CD4-positive, alpha-beta T cell (primary cell): Measurements from ENCODE around the gene ANKRD13A. TPM values are rescaled to one million over a fixed set of nuclear protein-coding genes. Genes with fewer than 3 reads are reported as not detected.

Source experiments
- ATAC-seq: fragments of 200-7000 bp; cut with Tn5 transposase; one replicate; pipeline ENCODE4 v1.10.0; 2022; ENCODE audit warnings: mild to moderate bottlenecking; ENCODE audit not compliant: poor library complexity
- CTCF ChIA-PET: fragments of 350-600 bp; sonication (Branson Sonifier 250); formaldehyde crosslinking; loops from one replicate; lab custom pipeline; 2021; ENCODE audit warnings: antibody characterized with exemption, inconsistent platforms; lab: Charles Lee
- POLR2A ChIA-PET: fragments of 350-600 bp; sonication (Branson Sonifier 250); formaldehyde crosslinking; loops from one replicate; lab custom pipeline; 2021; ENCODE audit warnings: antibody characterized with exemption, inconsistent platforms; lab: Charles Lee
- DNase-seq, 14 experiments: peaks; one replicate each; pipeline ENCODE4 v3.0.0-alpha.2; 2013 to 2020; ENCODE audit warnings: mixed read lengths in 2 of 14
- H3K27ac ChIP-seq, 2 donors: one replicate each; pipeline versions ENCODE4 v1.5.1 to v1.7.0; 2013; ENCODE audit warnings: low read length in 2 of 2, low read depth in 1 of 2, mild to moderate bottlenecking in 1 of 2
- H3K27me3 ChIP-seq, 2 experiments: 1 replicate in 1 of 2; 2 replicates in 1 of 2; pipeline versions ENCODE4 v1.6.1 to v1.7.0; 2013; ENCODE audit warnings: low read length in 2 of 2, control low read depth in 1 of 2, mild to moderate bottlenecking in 1 of 2, moderate library complexity in 1 of 2; ENCODE audit not compliant: insufficient read depth in 2 of 2, control insufficient read depth in 1 of 2
- H3K36me3 ChIP-seq: one replicate; pipeline ENCODE4 v1.6.1; 2013; ENCODE audit warnings: low read length, control low read depth; ENCODE audit not compliant: insufficient read depth
- H3K4me1 ChIP-seq: one replicate; pipeline ENCODE4 v1.6.1; 2013; ENCODE audit warnings: low read length, control low read depth; ENCODE audit not compliant: insufficient read depth
- H3K4me3 ChIP-seq: one replicate; pipeline ENCODE4 v1.5.1; 2013; ENCODE audit warnings: mild to moderate bottlenecking, low read length, moderate library complexity
- H3K9me3 ChIP-seq, 2 experiments: 1 replicate in 1 of 2; 2 replicates in 1 of 2; pipeline versions ENCODE4 v1.6.1 to v1.7.0; 2013; ENCODE audit warnings: low read length in 2 of 2, mild to moderate bottlenecking in 2 of 2, control low read depth in 1 of 2, moderate library complexity in 1 of 2; ENCODE audit not compliant: control insufficient read depth in 1 of 2, insufficient read depth in 1 of 2
- H3K27ac Mint-ChIP-seq: one replicate; pipeline ENCODE4 v1.8.0; 2020; ENCODE audit warnings: mixed read lengths
- H3K27me3 Mint-ChIP-seq: one replicate; pipeline ENCODE4 v1.8.0; 2021; ENCODE audit warnings: mixed read lengths
- H3K36me3 Mint-ChIP-seq: one replicate; pipeline ENCODE4 v1.8.0; 2021; ENCODE audit warnings: low read depth, mixed read lengths
- H3K4me1 Mint-ChIP-seq: one replicate; pipeline ENCODE4 v1.8.0; 2021; ENCODE audit warnings: low read depth, mixed read lengths
- H3K4me3 Mint-ChIP-seq: one replicate; pipeline ENCODE4 v1.8.0; 2020; ENCODE audit warnings: mild to moderate bottlenecking, mixed read lengths
- H3K9me3 Mint-ChIP-seq: one replicate; pipeline ENCODE4 v1.8.0; 2020; ENCODE audit warnings: mixed read lengths
- CTCF ChIP-seq: fragments of 200-600 bp; IDR thresholded peaks from one replicate; pipeline ENCODE4 v1.8.0; 2022; ENCODE audit warnings: antibody characterized with exemption, mild to moderate bottlenecking
- intact Hi-C, 2 experiments: fragments of 100-400 bp; cut with DNase I in 1 of 2; cut with micrococcal nuclease in 1 of 2; formaldehyde crosslinking; loops; one replicate each; pipeline versions ENCODE4 v1.15.1 to v1.9.0; 2023 to 2025; cut with DNase I, micrococcal nuclease
- total RNA-seq, 174 experiments: library from RNA in 2 of 174; stranded (reverse) in 2 of 174; gene quantifications; one replicate each; pipeline ENCODE4 v1.2.3 and lab custom pipeline; 2021 to 2026

ANKRD13A gene
- total RNA-seq, 2 experiments from 2014 or later, result 51.6 to 52.3 TPM

GRCh38 chr12:109951751-109952150, 47.5 kb upstream of the ANKRD13A start:
- peaks cover 93% of the 10 kb centered on the region for H3K36me3 Mint-ChIP-seq

GRCh38 chr12:109952160-109952858, 46.9 kb upstream of the ANKRD13A start:
- Mint-ChIP-seq H3K27me3 (no peaks in the 10 kb centered on the region), H3K27ac (peak overlapping the region; percentile 13), H3K36me3 (peaks cover 92% of the 10 kb centered on the region), H3K9me3 (no peaks in the 10 kb centered on the region), H3K4me3 (no peak overlapping the region), H3K4me1 (peaks cover 19% of the 10 kb centered on the region)
- ChIA-PET CTCF (no interaction called here), POLR2A (no interaction called here)
- intact Hi-C loops, result no loop called here
- Histone ChIP-seq H3K27ac (no peak overlapping the region), H3K9me3 (no peaks in the 10 kb centered on the region), H3K36me3 (peaks cover 78% of the 10 kb centered on the region), H3K4me1 (peaks cover 10% of the 10 kb centered on the region), H3K27me3 (no peaks in the 10 kb centered on the region), H3K4me3 (no peak overlapping the region)
- DNase-seq, result peak in 3 of 14 experiments; percentile 19 to 28 (median 19)
- no peak for TF ChIP-seq CTCF
- no peak for ATAC-seq

More at GRCh38 chr12:109951751-109952150, 47.5 kb upstream of the ANKRD13A start:
- Mint-ChIP-seq H3K4me1 (peaks cover 24% of the 10 kb centered on the region), H3K9me3 (no peaks in the 10 kb centered on the region), H3K27ac (peak overlapping the region; percentile 68), H3K4me3 (no peak overlapping the region), H3K27me3 (no peaks in the 10 kb centered on the region)
- ATAC-seq, result no peak
- DNase-seq, result no peak
- ChIA-PET POLR2A (interaction anchor here (0.6 kb wide), 1 partner anchor 59 kb away, joined by 6 read pairs; no protein-coding TSS in a partner anchor), CTCF (no interaction called here)
- Histone ChIP-seq H3K36me3 (peaks cover 78% of the 10 kb centered on the region), H3K9me3 (no peaks in the 10 kb centered on the region), H3K27me3 (no peaks in the 10 kb centered on the region), H3K4me1 (peaks cover 16% of the 10 kb centered on the region), H3K27ac (no peak overlapping the region), H3K4me3 (no peak overlapping the region)
- intact Hi-C loops, result no loop called here
- no peak for TF ChIP-seq CTCF

- Histone ChIP-seq H3K27me3 (no peaks in the 10 kb centered on the region), H3K36me3 (peaks cover 81% of the 10 kb centered on the region), H3K27ac (no peak overlapping the region), H3K9me3 (no peaks in the 10 kb centered on the region), H3K4me1 (peaks cover 5% of the 10 kb centered on the region), H3K4me3 (no peak overlapping the region)
- ATAC-seq (no peak), DNase-seq (no peak)
- H3K4me3 Mint-ChIP-seq, result no peak overlapping the region
- H3K27ac Mint-ChIP-seq, result peak overlapping the region; percentile 13
- CTCF ChIA-PET, result no interaction called here
- H3K4me1 Mint-ChIP-seq, result peaks cover 13% of the 10 kb centered on the region
- H3K36me3 Mint-ChIP-seq, result peaks cover 91% of the 10 kb centered on the region
- no peak for TF ChIP-seq CTCF
- H3K27me3 Mint-ChIP-seq, result no peaks in the 10 kb centered on the region
- no peaks in the 10 kb centered on the region for H3K9me3 Mint-ChIP-seq
- intact Hi-C loops, result no loop called here
- POLR2A ChIA-PET, result no interaction called here
Observed at GRCh38 chr12:109952873-109953272, 46.4 kb upstream of the ANKRD13A start.
